Hippocampal formation (tissue), 2 donors: ENCODE measurements around the gene MBD6.
"Not testable (repeated sequence)": the region's sequence is repeated elsewhere in the genome, so short reads cannot be mapped to it uniquely, and the experiment has no call there.

ENCODE experiments used
- DNase-seq, 2 donors: peaks; one replicate each; lab custom pipeline; 2025; lab: John Stamatoyannopoulos, UW

Gene MBD6

GRCh38 chr12:57488402-57489156 is 34.0 kb upstream of the MBD6 start:
- no peak for DNase-seq

DNA sequence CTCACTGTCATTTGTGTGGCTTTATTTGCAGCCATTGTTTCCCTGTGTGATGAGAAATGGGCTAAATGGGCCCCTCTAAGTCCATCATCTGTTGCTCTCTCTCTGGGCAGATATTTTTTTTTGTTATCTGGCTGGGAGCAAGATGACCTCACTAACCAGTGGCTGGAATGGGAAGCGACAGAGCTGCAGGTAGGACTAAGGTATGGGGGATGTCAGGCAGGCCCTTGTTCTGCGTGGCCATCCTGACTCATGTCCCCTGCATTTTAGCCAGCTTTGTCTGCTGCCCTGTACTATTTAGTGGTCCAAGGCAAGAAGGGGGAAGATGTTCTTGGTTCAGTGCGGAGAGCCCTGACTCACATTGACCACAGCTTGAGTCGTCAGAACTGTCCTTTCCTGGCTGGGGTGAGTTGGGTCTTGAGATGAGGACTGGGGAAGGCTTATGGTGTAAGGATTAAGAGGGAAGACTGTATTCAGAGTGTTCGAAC is 33.4 kb upstream of the MBD6 start:
- DNase-seq, result no peak

GRCh38 chr12:57490126-57490525 is 32.5 kb upstream of the MBD6 start:
- no peak for DNase-seq

DNA sequence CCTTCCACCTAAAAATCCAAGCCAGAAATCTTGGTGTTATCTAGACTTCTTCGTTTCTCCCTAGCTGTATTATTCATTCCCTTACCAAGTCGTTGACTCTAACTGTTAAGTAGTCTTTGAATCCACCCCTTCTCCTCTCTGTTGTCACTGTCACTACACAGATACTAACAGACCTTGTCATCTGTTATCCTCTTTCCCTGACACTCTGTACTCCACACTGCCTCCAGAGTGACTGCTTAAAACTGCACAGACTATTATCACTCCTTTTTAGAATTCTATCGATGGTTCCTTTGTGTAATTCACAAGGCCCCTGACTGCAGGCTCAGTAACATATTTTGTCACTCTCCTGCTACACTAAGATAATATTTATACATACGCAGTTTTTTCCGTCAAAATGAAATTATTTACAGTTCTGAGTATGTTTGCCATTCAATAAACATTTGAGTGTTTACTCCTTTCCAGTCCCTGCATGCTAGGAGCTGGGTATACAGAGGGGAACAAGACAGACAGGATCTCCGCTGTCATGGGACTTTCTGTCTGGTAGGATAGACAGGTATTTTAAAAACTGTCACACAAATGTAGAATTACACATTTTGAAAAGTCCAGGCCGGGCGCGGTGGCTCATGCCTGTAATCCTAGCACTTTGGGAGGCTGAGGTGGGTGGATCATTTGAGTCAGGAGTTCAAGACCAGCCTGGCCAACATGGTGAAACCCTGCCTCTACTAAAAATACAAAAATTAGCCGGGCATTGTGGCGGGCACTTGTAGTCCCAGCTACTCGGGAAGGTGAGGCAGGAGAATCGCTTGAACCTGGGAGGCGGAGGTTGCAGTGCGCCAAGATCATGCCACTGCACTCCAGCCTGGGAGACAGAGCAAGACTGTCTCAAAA is 31.0 kb upstream of the MBD6 start:
- no peak for DNase-seq

DNA sequence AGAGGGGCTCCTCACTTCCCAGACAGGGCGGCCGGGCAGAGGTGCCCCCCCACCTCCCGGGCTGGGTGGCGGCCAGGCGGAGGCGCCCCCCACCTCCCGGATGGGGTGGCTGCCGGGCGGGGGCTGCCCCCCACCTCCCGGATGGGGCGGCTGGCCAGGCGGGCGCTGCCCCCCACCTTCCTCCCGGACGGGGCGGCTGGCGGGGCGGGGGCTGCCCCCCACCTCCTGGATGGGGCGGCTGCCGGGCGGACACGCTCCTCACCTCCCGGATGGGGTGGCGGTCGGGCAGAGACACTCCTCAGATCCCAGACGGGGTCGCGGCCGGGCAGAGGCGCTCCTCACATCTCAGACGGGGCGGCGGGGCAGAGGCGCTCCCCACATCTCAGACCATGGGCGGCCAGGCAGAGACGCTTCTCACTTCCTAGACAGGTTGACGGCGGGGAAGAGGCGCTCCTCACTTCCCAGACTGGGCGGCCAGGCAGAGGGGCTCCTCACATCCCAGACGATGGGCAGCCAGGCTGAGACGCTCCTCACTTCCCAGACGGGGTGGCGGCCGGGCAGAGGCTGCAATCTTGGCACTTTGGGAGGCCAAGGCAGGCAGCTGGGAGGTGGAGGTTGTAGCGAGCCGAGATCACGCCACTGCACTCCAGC is 27.4 kb upstream of the MBD6 start:
- DNase-seq, result not testable (repeated sequence)

DNA sequence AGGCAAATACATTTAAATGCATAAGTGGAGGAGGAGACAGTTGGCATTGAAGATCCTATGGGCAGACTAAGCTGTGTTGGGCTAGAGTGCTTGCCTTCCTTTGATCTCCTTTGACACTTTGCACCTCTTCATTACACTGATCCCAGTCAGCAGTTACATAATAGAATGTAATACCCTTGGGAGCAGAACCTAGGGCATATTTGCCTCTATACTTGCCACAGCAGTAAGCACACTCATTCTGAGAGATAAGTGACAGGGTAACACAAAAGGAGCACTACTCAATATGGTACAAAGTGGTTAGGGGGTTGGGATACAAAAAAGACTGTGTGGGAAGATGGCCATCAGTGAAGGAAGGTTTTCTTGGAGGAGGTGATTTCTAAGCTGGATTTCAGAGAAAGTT is 25.8 kb upstream of the MBD6 start:
- DNase-seq, result no peak

- no peak for DNase-seq
Observed at GRCh38 chr12:57497223-57498131, 25.1 kb upstream of the MBD6 start.

DNA sequence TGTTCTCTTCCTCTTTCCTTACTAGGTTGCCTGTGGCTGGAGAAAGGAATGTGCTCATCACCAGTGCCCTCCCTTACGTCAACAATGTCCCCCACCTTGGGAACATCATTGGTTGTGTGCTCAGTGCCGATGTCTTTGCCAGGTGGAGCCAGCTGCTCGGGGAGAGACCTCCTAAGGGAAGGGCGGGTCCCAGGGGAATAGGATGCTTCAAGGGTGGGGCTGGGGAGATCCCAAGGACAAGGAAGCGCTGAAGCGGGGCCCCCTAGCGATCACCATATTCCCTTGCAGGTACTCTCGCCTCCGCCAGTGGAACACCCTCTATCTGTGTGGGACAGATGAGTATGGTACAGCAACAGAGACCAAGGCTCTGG is 24.5 kb upstream of the MBD6 start:
- DNase-seq, result no peak

DNA sequence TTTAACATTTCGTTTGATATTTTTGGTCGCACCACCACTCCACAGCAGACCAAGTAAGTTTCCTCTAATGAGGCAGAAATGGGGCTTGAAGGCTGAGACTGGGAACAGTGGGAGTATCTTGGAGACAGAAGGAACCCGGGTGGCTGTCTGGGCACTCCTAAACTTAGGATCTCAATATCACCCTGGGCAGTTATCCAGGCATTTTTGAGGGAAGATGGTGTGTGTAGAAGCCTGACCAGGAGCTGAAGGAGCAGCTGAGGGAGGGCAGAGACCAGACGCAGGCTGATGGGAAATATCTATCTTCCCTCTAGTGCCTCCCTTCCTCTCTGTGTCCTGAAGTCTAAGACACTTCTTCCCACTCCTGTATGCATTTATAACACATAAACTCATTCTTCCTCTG is 24.1 kb upstream of the MBD6 start:
- no peak for DNase-seq

- no peak for DNase-seq
Observed at GRCh38 chr12:57500213-57500612, 22.4 kb upstream of the MBD6 start.

DNA sequence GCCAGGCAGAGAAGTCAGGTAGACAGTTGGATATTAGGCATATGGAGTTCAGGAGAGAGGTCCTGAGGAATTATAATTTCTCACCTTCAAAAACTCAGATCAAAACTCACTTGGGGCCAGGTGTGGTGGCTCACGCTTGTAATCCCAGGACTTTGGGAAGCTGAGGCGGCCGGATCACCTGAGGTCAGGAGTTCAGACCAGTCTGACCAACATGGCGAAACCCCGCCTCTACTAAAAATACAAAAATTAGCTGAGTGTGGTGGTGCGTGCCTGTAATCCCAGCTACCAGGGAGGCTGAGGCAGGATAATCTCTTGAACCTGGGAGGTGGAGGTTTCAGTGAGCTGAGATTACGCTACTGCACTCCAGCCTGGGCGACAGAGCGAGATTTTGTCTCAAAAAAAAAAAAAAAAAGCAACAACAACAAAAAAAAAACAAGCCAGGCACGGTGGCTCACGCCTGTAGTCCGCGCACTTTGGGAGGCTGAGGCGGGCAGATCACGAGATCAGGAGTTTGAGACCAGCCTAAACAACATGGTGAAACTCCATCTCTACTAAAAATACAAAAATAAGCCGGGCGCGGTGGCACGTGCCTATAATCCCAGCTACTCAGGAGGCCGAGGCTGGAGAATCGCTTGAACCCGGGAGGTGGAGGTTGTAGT is 20.2 kb upstream of the MBD6 start:
- not testable (repeated sequence) for DNase-seq

DNA sequence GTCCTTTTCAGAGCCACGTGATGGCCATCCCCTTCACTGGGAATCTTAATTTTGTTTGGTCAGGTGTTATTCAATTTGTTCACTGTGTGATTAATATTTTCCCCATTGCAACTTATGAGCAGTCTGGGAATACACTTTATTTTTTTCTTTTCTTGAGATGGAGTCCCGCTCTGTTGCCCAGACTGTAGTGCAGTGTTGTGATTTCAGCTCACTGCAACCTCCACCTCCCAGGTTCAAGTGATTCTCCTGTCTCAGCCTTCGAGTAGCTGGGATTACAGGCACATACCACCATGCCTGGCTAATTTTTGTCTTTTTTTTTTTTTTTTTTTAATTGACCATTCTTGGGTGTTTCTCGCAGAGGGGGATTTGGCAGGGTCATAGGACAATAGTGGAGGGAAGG is 16.1 kb upstream of the MBD6 start:
- not testable (repeated sequence) for DNase-seq

DNA sequence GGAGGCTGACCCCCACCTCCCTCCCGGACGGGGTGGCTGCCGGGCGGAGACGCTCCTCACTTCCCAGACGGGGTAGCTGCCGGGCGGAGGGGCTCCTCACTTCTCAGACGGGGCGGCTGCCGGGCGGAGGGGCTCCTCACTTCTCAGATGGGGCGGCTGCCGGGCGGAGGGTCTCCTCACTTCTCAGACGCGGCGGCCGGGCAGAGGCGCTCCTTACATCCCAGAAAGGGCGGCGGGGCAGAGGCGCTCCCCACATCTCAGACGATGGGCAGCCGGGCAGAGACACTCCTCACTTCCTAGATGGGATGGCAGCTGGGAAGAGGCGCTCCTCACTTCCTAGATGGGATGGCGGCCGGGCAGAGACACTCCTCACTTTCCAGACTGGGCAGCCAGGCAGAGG is 14.8 kb upstream of the MBD6 start:
- not testable (repeated sequence) for DNase-seq

GRCh38 chr12:57511161-57511560 is 11.5 kb upstream of the MBD6 start:
- no peak for DNase-seq

DNA sequence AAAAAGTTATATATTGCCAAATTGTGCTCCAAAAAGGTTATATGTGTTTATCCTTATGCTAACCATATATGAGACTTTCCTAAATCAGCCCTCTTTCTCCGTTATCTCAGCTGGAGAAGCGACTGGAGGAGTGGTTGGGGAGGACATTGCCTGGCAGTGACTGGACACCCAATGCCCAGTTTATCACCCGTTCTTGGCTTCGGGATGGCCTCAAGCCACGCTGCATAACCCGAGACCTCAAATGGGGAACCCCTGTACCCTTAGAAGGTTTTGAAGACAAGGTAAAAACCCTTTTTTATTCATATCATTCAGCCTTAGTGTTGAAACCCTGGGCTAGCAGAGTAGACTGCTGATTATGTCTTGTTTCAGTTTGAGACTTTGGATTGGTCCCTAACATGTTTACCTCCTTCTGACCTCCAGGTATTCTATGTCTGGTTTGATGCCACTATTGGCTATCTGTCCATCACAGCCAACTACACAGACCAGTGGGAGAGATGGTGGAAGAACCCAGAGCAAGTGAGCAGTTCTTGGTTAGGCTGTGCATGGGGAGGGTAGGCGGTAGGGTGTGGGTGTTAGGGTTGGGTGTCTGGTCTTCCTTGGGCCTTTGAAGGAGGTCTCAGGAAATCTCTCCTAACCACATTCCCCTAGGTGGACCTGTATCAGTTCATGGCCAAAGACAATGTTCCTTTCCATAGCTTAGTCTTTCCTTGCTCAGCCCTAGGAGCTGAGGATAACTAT is 10.9 kb upstream of the MBD6 start:
- DNase-seq, result no peak

GRCh38 chr12:57512665-57513064 is 10.0 kb upstream of the MBD6 start:
- no peak for DNase-seq

- DNase-seq, result no peak
Observed at GRCh38 chr12:57513266-57513665, 9.4 kb upstream of the MBD6 start.

DNA sequence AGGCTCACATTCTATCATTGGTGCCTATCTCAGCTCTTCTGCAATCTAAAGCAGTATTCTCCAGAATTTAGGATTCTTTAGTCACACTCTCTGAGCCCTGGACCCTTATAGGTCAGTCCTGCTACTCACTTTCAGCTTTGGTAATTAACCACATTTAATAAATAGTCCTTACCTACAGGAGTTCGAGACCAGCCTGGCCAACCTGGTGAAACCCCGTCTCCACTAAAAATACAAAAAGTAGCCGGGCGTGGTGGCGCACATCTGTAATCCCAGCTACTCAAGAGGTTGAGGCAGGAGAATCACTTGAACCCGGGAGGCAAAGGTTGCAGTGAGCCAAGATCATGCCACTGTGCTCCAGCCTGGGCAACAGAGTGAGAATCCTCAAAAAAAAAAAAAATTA is 8.9 kb upstream of the MBD6 start:
- not testable (repeated sequence) for DNase-seq

DNA sequence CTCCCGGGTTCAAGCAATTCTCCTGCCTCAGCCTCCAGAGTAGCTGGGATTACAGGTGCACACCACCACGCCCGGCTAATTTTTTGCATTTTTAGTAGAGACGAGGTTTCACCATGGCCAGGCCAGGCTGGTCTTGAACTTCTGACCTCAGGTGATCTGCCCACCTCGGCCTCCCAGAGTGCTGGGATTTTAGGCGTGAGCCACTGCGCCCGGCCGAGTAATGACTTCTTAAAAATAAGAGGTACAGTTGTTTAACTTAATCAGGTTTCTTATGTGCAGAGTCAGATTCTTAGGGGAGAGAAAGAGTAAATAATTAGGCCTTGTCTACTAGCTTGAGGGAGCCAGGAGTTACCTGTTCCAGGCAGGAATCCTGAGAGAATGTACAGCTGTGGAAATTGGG is 8.4 kb upstream of the MBD6 start:
- not testable (repeated sequence) for DNase-seq

DNA sequence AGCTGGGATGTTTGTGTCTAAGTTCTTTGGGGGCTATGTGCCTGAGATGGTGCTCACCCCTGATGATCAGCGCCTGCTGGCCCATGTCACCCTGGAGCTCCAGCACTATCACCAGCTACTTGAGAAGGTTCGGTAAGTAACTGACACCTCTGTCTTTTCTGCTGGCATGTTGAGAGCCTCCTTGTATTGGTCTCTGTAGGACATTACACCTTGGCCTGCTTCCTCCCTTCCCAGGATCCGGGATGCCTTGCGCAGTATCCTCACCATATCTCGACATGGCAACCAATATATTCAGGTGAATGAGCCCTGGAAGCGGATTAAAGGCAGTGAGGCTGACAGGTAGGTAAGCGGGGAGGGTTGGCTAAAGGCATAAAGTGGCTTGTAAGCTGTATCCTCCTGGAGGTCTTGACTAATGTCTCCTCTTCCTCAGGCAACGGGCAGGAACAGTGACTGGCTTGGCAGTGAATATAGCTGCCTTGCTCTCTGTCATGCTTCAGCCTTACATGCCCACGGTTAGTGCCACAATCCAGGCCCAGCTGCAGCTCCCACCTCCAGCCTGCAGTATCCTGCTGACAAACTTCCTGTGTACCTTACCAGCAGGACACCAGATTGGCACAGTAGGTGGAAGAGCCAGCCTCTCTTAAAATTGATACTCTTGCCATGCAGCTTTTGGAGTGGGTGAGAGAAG is 7.8 kb upstream of the MBD6 start:
- DNase-seq, result no peak
